ENCODE results near the gene TAS1R2.

TAS1R2 gene

DNA sequence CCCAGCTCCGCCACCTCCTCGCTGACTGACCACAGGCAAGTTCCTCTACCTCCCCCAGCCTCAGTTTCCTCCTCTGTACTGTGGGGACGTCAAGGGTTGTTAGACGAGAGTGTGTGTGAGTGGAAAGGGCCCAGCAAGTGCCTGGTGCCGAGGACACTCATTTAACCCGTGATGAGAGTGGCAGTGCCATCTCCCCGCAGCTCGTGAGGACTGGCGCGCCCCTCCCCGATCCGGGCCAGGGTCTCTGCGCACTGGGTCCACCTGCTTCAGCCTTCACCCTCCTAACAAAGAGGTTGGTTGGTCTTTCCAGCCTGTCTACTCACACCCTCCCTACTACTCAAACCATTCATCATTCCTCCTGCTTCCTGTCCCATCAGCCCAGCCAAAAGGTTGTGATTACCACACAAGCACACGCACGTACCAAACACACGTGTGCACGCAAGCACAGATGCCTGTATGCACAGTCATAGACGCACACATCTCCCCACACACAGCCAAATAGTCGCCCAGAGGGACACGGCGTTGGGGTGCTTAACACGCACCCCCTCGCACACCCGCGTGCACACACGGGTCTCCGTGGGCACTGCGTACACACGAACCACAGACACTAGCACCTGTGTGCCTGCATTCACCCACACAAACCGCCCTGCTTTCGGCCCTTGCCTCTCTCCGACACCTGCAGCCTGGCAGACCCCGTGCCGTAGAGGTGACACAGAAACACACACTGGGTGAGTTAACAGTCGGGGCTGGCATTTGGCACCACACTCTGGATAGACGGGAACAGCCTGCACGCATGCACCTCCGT is 39.3 kb downstream of the TAS1R2 start:
- TF ChIP-seq, protein P1, sequence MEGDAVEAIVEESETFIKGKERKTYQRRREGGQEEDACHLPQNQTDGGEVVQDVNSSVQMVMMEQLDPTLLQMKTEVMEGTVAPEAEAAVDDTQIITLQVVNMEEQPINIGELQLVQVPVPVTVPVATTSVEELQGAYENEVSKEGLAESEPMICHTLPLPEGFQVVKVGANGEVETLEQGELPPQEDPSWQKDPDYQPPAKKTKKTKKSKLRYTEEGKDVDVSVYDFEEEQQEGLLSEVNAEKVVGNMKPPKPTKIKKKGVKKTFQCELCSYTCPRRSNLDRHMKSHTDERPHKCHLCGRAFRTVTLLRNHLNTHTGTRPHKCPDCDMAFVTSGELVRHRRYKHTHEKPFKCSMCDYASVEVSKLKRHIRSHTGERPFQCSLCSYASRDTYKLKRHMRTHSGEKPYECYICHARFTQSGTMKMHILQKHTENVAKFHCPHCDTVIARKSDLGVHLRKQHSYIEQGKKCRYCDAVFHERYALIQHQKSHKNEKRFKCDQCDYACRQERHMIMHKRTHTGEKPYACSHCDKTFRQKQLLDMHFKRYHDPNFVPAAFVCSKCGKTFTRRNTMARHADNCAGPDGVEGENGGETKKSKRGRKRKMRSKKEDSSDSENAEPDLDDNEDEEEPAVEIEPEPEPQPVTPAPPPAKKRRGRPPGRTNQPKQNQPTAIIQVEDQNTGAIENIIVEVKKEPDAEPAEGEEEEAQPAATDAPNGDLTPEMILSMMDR (IDR thresholded peaks at IDR 0.05; ENCODE audit: insufficient read depth, missing control alignments), result no peak
- no peak for FAIRE-seq
- DNase-seq (ENCODE audit: insufficient read length, low spot score), result no peak

- no peak for FAIRE-seq
- TF ChIP-seq, protein P1 (IDR thresholded peaks at IDR 0.05; ENCODE audit: insufficient read depth, missing control alignments), result no peak
These were observed 40.3 kb downstream of the TAS1R2 start for GRCh38 chr1:18819203-18819602.

DNA sequence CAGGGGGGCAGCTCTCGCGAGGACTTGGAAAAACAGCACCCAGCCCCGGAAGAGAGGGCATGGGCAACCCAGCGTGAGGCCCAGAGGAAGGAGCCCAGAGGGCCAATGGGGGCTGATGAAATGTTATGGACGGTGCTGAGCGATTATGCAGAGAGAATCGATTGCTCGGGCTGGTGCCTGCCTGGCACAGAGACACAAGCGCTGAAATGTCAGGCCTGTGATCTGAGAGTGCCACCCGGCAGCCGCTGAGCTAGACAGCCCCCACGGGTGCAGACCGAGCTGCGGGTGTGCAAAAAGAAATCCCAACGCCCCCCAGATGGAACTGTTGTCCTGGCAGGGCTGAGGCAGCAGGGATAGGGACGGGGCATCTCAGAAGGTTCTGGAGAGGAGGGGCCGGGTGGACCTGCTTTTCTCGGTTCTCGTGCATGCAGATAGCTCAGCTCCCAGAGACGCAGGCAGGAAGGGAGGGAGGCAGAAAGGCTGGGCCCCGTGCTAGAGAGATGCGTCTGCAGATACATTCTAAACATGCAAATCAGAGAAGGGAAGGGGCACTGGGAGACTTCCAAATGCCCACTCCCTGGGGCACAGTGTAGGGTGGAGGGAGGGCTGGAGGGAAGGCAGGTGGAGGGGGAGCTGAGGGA is 41.5 kb downstream of the TAS1R2 start:
- FAIRE-seq, result no peak
- TF ChIP-seq, protein P1 (IDR thresholded peaks at IDR 0.05; ENCODE audit: insufficient read depth, missing control alignments), result no peak
- DNase-seq (ENCODE audit: insufficient read length, low spot score), result no peak

More at GRCh38 chr1:18819203-18819602, 40.3 kb downstream of the TAS1R2 start:
- no peak for DNase-seq (ENCODE audit: insufficient read length, low spot score)

- FAIRE-seq (no peak), DNase-seq (ENCODE audit: insufficient read length, low spot score) (no peak)
- TF ChIP-seq, protein P1 (IDR thresholded peaks at IDR 0.05; ENCODE audit: insufficient read depth, missing control alignments), result no peak
These were observed 42.1 kb downstream of the TAS1R2 start for GRCh38 chr1:18817316-18817715.

DNA sequence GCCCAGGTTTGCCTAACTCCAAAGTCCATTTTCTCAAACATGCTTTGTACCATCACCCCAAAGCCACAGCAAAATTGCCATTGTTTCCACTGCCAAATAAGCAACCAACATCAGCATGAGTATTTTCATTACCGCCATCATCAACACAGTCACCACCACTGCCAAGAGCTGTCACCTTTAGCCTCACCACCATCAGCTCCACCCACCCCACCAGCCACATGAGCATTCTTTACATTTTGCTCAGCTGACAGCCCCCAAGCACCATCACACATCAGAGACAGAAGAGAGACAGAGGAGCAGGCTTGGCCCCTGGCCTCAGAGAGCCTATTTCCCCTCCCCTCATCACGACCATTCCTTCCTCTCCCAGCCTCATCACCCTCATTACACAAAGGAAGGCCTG is 42.7 kb downstream of the TAS1R2 start:
- DNase-seq (ENCODE audit: insufficient read length, low spot score) (no peak), FAIRE-seq (no peak)
- TF ChIP-seq, protein P1 (IDR thresholded peaks at IDR 0.05; ENCODE audit: insufficient read depth, missing control alignments), result no peak

GRCh38 chr1:18814874-18815531 is 44.5 kb downstream of the TAS1R2 start:
- no peak for FAIRE-seq
- TF ChIP-seq, protein P1 (IDR thresholded peaks at IDR 0.05; ENCODE audit: insufficient read depth, missing control alignments), result no peak

More at GRCh38 chr1:18814874-18815531, 44.5 kb downstream of the TAS1R2 start:
- DNase-seq (ENCODE audit: insufficient read length, low spot score), result no peak
